ENCODE data around the gene POMT1.

POMT1 gene

DNA sequence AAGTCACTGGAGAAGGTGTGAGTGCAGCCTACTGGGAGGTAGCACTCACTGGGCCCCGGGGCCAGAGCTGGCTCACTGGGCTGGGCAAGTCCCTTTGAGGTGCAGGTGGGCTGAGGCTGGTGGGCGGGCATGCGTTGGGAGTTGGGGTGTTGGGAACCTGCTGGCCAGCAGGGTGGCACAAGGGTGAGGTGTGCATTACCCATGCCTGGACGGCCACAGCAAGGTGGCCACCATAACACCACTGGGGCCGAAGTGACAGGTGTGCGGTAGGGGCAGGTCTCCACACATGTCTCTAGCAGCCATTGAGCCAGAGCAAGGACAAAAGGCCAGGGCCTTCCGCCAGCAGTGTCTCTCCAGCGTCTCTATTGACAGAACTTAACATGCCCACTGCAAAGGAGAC is 65.2 kb downstream of the POMT1 start:
- Histone ChIP-seq H3K4me3 (ENCODE audit: insufficient read depth, low read depth, low read length) (no peak overlapping the region), H3K4me1 (ENCODE audit: control insufficient read depth, insufficient read depth, low read length) (no peaks in the 10 kb centered on the region), H3K9me3 (ENCODE audit: control insufficient read depth, low read length) (no peaks in the 10 kb centered on the region), H3K27me3 (ENCODE audit: control insufficient read depth, insufficient read depth, low read length, poor library complexity, severe bottlenecking) (no peaks in the 10 kb centered on the region), H3K27ac (ENCODE audit: insufficient read depth, low read depth, low read length, poor library complexity, severe bottlenecking) (no peak overlapping the region), H3K36me3 (ENCODE audit: control insufficient read depth, insufficient read depth, low read length) (no peaks in the 10 kb centered on the region)
- 95% methylated on average over 8 of the region's 8 CpGs for WGBS, 2 experiments

Data from ectodermal cell (in vitro differentiated cells).